GM04504 (cell line): ENCODE data around the gene LPCAT4.
"Not testable (repeated sequence)": the region's sequence is repeated elsewhere in the genome, so short reads cannot be mapped to it uniquely, and the experiment has no call there.

ENCODE experiments used
- DNase-seq: peaks from one replicate; pipeline ENCODE4 v3.0.0-alpha.2; 2012; ENCODE audit warnings: low read depth

LPCAT4 gene

DNA sequence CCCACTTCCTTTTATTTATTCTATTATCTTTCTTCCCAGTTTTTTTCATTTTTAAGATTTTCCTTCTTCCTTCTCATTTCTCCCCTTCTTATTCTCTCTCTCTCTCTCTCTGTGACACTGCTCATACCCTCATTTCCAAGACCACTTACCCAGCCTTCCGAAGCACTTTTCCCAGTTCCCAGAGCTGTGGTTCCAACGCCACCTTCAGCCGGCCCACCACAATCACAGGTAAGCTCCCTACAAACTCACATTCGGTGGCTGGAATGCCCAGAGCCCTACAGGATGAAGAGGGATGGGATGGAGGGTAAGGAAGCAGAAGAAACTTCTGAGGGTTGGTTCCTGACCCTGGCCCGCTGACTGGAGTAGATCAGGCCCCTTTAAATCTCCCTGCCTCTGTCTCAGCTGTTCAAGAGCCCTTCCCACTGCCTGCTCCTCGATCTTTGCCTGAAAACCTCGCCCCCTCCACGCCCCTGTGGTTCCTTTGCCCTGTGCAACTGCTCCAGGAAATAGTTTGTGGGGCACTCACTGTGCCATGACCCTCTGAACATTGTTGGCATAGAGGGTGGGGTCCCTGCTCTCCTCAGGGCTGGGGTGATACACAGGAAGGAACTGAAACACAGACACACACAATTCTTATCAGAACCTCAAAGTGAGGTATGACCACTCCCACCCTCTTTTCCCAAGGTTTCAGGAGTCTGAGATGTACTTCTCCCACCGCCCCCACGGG is 4.8 kb downstream of the LPCAT4 start:
- no peak for DNase-seq

DNA sequence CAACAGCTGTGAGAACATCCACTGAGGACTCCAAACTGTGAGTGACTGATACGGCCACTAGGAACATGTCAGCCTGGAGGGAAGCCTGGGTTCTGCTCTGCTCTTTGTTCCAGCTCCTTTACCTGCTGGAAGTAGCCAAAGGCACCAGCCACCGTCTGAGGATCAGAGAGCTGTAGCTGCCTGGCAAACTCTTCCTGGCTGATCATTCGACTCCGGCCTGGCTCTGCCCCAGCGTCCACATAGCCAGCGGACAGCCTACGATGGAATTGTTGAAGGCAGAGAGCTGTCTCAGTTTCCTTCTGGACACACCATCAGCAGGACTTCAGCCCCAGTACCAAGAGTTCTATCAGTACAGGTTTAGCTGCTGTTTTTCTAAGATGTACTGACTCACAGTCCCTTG is 5.7 kb downstream of the LPCAT4 start:
- no peak for DNase-seq

DNA sequence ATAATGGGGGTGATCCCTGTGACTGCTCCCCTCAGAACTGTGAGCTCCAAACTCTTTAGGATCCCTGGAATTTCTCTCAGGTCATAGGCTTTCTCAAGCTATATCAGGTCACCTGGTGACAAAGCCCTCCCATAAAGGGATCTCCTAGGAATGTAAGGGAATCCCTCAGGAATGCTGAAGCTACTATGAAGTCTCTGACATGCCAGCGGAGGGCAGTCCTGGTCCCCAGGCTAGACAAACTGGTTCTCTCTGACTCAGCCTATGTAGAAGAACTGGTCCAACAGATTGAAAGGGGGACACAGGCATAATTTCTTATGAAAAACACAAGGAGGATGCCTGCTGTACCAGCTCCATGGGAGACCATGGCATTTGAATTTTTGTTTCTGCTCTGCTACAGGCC is 6.7 kb downstream of the LPCAT4 start:
- DNase-seq: no peak

DNA sequence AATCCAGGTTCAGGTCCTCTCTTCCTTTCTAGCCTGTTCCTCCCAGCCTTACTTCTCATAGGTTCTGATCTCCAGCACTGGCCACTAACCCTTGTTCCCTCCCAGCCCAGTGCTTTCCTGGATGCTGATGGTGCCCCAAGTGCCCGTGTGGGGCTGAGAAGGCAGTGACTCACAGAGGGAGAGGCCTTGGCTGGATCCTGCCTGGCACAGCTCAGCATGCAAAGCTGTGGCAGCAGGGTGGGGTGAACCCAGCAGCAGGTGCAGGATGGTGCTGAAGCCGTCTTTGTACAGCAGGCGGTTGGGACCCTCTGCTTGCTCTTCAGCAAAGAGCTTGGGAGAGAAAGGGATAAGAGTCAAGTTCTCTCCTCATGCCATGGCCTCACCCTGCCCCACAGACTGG is 7.6 kb downstream of the LPCAT4 start:
- no peak for DNase-seq

DNA sequence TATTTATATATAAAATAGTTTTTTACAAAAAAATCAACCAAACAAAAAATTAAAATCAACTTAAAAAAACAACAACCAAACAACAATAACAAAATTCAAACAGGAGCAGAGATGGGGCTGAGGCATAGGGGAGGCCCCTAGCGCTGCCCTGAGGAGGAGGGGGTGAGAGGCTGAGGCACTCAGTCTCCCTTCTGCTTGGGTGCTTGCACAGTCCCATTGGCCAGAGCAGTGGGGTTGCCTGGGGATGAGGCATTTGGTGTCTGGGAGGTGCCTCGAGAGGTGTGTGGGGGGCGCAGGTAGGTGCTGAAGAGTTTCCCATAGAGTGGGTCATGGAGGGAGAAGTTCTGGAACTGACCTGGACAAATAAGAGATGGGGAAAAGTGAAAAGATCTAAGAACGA is 8.0 kb downstream of the LPCAT4 start:
- DNase-seq: no peak

DNA sequence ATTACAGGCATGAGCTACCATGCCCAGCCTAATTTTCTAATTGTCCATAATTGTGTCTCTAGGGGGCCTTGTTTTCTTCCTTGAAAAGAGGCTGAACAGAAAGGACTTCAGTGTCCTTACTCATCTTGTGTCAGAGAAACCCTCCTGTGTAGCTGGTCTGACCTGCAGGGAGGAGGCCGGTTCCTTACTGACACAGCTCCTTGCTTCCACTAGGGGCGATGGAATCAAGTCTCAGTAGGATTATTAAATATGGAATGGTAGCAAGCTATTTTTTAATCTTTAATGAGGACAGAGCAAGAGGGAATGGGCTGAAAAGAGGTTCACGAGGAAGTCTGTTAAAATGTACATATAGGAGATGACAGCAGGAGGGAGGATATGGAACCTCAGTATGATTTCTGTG is 8.6 kb downstream of the LPCAT4 start:
- no peak for DNase-seq

DNA sequence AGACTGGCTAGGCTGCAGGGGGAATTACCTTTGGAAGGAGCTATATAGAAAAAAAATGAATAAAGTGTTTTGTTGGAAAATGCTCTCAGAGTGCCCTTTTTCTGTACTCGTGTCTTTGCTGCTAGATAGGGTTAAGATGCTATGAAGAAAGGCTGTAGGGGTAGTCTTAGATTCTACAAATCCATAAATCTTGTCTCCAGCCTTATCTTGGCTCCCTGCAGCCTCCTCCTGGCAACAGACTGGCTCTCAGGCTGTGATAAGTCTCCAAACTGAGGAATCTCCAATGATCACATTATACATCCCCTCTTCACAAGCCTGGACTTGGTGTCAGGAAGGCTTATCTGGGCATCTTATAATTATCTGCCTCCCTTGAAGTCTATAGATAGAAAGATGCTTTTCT is 9.3 kb downstream of the LPCAT4 start:
- no peak for DNase-seq

DNA sequence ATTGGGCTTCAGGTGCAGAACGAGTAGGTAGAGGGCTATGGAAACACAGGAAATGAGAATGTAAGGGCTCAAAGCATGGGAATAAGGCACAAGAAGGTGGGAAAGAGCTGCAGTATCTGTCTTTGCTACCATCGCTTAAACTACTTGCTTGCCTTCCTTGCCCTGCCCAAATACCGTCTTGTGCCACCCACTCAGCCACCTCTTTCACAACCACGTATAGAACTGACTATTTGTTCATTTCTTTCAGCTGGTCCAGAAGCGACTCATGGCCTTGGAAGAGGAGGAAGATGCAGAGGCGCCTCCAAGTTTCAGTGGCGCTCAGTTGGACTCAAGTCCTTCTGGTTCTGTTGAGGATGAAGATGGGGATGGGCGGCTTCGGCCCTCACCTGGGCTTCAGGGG is 11.8 kb downstream of the LPCAT4 start:
- DNase-seq: no peak

DNA sequence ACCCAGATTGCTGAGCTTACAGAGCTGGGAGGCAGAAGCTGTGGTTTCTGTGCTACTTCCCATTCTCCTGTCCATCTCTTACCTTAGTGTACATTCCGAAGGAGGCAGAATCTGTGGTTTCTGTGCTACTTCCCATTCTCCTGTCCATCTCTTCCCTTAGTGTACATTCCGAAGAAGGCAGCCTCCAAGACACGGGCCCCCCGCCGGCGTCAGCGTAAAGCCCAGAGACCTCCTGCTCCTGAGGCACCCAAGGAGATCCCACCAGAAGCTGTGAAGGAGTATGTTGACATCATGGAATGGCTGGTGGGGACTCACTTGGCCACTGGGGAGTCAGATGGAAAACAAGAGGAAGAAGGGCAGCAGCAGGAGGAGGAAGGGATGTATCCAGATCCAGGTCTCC is 12.7 kb downstream of the LPCAT4 start:
- no peak for DNase-seq

DNA sequence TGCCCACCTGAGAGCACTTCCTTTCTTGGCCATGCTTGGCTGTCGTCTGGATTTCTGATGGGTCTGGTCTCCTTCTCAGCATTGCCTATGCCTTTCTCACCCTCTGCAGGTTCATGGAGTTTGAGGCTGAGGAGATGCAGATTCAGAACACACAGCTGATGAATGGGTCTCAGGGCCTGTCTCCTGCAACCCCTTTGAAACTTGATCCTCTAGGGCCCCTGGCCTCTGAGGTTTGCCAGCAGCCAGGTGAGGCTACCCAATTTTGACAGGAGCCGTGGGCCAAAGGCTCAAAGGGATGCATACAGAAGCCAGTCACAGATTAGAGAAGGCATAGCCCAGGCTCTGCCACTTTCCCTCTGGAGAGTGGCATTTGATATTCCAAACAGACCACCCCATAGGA is 13.4 kb downstream of the LPCAT4 start:
- DNase-seq: no peak

DNA sequence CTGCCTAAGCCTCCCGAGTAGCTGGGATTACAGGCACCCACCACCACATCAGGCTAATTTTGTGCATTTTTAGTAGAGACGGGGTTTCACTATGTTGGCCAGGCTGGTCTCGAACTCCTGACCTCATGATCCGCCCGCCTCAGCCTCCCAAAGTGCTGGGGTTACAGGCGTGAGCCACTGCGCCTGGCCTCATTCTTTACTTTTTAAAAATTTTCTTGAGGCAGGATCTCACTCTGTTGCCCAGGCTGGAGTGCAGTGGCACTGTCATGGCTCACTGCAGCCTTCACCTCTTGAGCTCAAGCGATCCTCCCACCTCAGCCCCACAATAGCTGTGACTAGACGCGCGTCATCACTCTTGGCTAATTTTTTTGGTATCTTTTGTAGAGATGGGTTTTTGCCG is 14.0 kb downstream of the LPCAT4 start:
- not testable (repeated sequence) for DNase-seq

DNA sequence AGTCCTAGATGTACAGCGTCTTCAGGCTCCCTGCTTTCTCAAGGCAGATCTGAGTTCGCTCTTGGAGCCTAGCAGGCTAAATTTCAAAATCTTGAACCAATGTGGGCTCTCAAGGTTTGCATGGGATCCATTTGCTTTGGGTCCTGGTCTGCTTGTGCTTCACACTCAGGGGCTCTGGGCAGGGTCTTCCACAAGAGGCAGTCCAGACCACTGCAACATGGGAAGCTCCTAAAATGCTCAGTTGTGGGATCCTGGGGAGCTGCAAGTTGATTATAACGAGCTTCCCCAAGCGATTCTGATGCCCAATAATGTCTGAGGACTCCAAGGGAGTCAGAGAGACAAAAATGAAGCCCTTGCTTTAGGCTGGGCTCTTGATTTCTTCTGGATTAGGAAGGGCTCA is 17.2 kb downstream of the LPCAT4 start:
- DNase-seq: no peak

DNA sequence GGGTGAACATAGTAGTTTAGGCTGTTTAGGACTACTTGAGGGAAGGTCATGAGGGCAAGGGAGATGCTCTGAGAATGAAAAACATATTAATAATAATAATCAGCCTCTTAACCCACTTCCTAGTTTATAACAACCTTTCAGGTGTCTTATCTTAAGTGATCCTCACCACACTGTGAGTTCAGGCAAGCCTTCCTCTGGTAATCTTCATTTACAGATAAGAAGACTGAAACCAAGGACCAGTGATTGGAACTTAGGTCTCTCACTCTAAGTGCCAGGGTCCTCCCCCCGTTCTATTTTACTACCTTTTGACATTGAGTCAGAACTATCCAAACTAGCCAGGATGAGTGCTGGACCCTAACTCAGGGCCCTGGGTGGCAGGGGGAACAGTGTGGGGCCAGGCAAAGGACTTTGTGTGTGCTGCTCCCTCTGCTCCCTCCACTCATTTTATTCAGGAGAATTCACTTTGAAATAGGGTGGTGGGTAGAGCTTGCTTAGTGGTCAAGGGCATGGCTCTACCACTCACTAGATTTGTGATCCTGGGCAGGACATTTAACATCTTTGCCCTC is 18.2 kb downstream of the LPCAT4 start:
- no peak for DNase-seq

DNA sequence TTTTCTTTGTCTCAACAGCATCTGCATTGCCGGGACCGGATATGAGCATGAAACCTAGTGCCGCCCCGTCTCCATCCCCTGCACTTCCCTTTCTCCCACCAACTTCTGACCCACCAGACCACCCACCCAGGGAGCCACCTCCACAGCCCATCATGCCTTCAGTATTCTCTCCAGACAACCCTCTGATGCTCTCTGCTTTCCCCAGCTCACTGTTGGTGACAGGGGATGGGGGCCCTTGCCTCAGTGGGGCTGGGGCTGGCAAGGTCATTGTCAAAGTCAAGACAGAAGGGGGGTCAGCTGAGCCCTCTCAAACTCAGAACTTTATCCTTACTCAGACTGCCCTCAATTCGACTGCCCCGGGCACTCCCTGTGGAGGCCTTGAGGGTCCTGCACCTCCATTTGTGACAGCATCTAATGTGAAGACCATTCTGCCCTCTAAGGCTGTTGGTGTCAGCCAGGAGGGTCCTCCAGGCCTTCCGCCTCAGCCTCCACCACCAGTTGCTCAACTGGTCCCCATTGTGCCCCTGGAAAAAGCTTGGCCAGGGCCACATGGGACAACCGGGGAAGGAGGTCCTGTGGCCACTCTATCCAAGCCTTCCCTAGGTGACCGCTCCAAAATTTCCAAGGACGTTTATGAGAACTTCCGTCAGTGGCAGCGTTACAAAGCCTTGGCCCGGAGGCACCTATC is 18.9 kb downstream of the LPCAT4 start:
- no peak for DNase-seq

DNA sequence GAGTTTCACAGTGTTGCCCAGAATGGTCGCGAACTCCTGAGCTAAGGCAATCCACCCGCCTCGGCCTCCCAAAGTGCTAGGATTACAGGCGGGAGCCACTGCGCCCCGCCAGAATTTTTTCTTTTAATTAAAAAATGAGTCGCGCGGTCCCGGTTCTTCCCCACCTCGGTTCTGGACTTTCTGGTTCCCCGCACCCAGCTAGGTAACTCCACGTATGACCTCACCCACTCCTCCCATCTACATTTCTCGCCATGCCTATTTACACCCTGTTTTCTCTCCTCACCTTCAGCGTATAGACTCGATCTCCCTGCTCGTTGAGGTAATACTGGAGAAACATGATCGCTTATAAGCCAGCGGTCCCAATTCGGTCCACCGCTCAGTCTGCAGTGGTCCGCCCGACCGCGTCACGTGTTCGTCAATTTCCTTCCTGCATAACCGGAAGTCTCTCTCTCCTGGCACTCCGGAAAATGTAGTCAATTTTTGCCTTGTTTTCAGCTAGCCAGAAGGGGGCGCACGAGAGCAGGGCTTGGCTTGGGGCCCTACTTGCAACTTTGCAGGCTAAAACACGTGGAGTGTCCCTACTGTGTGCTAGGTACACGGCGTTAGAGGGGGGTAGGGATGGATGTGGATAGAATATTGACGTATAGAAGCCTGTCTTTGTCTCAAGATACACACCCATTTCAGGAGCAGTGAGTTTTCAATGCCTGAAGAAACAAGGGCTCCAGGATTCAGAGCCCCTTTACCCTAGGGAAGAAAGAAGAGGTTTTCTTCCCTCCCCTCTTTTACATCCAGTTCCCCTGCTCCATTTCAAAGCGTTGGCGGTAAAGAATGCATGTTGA is 24.0 kb downstream of the LPCAT4 start, which contains the start of the genes NOP10 and NUTM1:
Gene NOP10, minus strand, starts transcription at position 400 of the 839 bp plus-strand sequence. Its CDS starts 63 bp downstream, at position 337.
Gene NUTM1, plus strand, starts transcription at position 579 of the 839 bp plus-strand sequence. CDS start 382 bp downstream, outside the sequence.
- peak; percentile 75 for DNase-seq

DNA sequence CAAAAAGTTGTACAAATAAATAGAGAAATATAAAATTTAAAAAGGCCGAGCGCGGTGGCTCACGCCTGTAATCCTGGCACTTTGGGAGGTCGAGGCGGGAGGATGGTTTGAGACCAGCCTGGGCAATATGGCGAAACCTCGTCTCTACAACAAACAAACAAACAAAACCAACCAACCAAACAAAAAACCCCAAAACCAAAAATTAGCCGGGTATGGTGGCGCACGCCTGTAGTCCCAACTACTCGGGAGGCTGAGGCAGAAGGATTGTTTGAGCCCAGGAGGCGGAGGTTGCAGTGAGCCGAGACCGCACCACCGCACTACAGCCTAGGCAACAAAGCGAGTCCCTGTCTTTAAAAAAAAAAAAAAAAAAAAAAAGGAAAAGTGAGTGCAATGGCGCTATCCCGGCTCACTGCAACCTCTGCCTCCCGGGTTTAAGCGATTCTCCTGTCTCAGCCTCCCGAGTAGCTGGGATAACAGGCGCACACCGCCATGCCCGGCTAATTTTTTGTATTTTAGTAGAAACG is 24.7 kb downstream of the LPCAT4 start:
- DNase-seq: not testable (repeated sequence)

DNA sequence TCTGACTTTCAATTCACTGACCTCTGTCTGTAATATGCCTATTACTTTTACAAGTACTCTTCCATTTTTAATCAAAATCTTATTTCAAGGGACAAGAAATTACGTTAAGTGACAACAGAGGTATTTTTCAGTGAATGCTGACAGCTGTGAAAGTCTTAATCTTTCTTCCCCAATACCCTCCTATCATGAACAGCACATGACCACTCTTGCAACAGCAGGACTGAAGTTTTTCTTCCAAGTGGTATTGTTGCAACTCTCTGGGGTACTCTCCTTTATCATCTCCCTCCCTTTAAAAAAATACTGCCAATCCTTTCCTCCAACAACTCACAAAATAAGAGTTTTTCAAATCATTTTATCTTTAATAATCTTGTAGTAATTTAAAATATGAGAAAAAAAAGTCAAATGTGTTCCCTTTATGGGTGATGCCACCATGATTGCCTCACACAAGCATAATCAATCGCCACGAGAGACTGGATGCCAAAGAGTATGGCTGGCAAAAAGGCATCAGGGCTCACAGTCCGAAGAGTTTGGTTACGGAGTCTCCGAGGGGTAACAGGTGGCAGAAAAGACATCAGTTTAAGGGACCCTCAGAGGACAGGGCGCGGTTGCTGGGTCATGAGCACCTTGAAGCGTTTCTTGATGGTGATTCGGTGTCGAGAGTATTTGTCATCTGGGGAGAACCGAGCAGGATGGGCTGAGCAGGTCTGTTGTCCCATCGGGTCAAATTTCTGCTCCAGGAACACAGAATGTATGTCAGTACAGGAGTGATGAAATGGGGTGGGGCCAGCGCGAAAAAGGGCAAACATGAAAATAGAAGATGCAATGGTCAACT is 25.4 kb downstream of the LPCAT4 start:
- no peak for DNase-seq

DNA sequence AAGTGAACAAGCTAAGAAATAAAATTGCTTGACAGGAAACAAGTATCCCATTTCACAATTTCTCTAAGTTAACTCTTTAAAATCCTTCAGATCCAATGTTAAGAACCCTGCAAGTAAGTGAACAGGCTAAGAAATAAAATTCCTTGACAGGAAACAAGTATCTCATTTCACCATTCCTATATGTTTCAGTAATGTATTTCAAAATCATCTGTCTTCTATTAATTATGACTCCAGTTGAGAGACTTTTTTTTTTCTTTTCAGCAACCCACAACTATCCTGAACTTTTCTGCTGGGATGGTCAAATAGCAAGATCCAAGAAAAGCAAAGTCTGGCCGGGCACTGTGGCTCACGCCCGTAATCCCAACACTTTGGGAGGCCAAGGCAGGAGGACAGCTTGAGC is 27.1 kb downstream of the LPCAT4 start:
- no peak for DNase-seq

DNA sequence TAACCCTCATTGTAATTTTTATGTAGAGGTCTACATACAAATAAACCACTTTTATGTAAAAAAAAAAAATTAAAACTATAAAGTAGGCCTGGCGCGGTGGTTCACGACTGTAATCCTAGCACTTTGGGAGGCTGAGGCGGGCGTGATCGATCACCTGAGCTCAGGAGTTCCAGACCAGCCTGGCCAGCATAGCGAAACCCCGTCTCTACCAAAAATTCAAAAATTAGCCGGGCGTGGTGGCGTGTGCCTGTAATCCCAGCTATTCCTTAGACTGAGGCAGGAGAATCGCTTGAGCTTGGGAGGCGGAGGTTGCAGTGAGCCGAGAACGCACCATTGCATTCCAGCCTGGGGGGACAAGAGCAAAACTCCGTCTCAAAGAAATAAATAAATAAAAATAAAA is 28.6 kb downstream of the LPCAT4 start:
- no peak for DNase-seq

DNA sequence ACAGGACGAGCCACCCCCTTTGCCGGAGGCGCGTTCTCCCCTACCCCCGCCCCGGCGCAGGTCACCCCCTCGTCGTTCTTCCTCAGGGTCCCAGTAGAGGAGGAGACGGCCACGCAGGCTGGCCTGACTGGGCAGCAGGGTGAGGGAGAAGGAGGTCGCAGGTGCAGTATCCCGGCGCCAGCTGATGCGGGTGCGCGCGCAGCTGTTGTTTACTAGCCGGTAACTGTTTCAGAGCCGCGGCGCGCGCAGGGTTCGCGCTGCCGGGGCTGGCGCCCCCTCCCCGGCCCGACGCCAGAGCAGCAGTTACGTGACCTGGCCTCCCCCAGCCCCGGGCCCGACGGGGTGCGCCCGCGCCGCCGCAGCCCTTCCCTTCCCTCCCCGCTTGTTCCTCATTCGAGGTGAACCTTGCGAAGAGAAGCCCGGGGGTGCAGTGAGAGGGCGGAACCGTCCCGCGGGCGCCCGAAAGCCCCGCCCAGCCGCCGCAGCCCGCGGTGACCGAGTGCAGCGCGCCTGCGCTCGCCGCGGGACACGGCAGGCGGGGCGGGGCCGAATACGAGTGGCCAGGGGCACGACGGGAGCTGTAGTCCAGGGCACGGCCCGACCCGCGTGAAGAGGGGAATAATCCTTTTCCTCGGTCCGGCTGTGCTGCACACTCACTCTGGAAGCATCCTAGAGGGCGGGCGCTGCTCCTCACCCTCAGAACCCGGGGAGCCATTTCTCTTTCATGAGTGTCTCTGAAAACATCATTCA is 29.3 kb downstream of the LPCAT4 start, which contains the start of gene SLC12A6:
Gene SLC12A6, minus strand, starts transcription at position 225 of the 750 bp plus-strand sequence. CDS start 1,101 bp downstream, outside the sequence.
- peak; percentile 82 for DNase-seq
